Esophagus muscularis mucosa (tissue), 3 donors: ENCODE measurements around the gene DCP1B.

Source experiments
- CTCF ChIP-seq, 3 experiments: fragments of 200-600 bp in 2 of 3; fragments of 450-650 bp in 1 of 3; sonication (generic) in 2 of 3; IDR thresholded peaks; one replicate each; pipeline ENCODE4 v1.5.1; 2017 to 2019; ENCODE audit warnings: antibody characterized with exemption in 3 of 3, mild to moderate bottlenecking in 2 of 3, moderate library complexity in 1 of 3
- POLR2AphosphoS5 ChIP-seq, 2 donors: sonication (generic); formaldehyde crosslinking; IDR thresholded peaks; one replicate each; pipeline ENCODE4 v1.6.1; 2017; ENCODE audit warnings: antibody characterized with exemption in 2 of 2

GRCh38 chr12:1978078-1978862 is 26.0 kb downstream of the DCP1B start:
- TF ChIP-seq POLR2AphosphoS5 (IDR thresholded peaks at IDR 0.05) (no peak), CTCF (IDR thresholded peaks at IDR 0.05) (no peak)
